Ureter (tissue), 1 donor: ENCODE measurements around the gene DNAH2. TPM values are rescaled to one million over a fixed set of nuclear protein-coding genes. Genes with fewer than 3 reads are reported as not detected.

Experiments used
- DNase-seq: peaks from one replicate; pipeline ENCODE4 v3.0.0-alpha.2; 2020; ENCODE audit warnings: low spot score
- total RNA-seq: library from RNA; stranded (reverse); gene quantifications from one replicate; pipeline ENCODE4 v1.2.4, GENCODE V29; 2023
- donor health status: DM: yes; HTN: yes; CAD: no.

The DNAH2 gene
- total RNA-seq, 1 donor from 2014 or later, result 1.5 TPM

- DNase-seq, result no peak
Measured at GRCh38 chr17:7721612-7722011, 4.1 kb downstream of the DNAH2 start.

- DNase-seq, result no peak
Measured at GRCh38 chr17:7727886-7728285, 10.3 kb downstream of the DNAH2 start.

- DNase-seq, result no peak
Measured at GRCh38 chr17:7729816-7730215, 12.3 kb downstream of the DNAH2 start.

- DNase-seq, result no peak
Measured at GRCh38 chr17:7732981-7733539, 15.5 kb downstream of the DNAH2 start.

- DNase-seq, result no peak
Measured at GRCh38 chr17:7737601-7738000, 20.1 kb downstream of the DNAH2 start.

GRCh38 chr17:7739746-7740145 is 22.2 kb downstream of the DNAH2 start:
- no peak for DNase-seq

- DNase-seq, result no peak
Measured at GRCh38 chr17:7740481-7741001, 23.0 kb downstream of the DNAH2 start.

- no peak for DNase-seq
Measured at GRCh38 chr17:7742729-7743128, 25.2 kb downstream of the DNAH2 start.

GRCh38 chr17:7744416-7744815 is 26.9 kb downstream of the DNAH2 start:
- no peak for DNase-seq

GRCh38 chr17:7745748-7746470 is 28.4 kb downstream of the DNAH2 start:
- no peak for DNase-seq

GRCh38 chr17:7747635-7748071 is 30.1 kb downstream of the DNAH2 start:
- DNase-seq, result no peak

- no peak for DNase-seq
Measured at GRCh38 chr17:7748076-7748775, 30.7 kb downstream of the DNAH2 start.

GRCh38 chr17:7750321-7750821 is 32.8 kb downstream of the DNAH2 start:
- no peak for DNase-seq

- no peak for DNase-seq
Measured at GRCh38 chr17:7754656-7755055, 37.1 kb downstream of the DNAH2 start.

- DNase-seq, result peak; percentile 49
Measured at GRCh38 chr17:7755095-7755890, 37.7 kb downstream of the DNAH2 start.

GRCh38 chr17:7756968-7757367 is 39.4 kb downstream of the DNAH2 start:
- no peak for DNase-seq

- no peak for DNase-seq
Measured at GRCh38 chr17:7763919-7764318, 46.4 kb downstream of the DNAH2 start.

- DNase-seq, result no peak
Measured at GRCh38 chr17:7767004-7767403, 49.5 kb downstream of the DNAH2 start.

- DNase-seq, result no peak
Measured at GRCh38 chr17:7767405-7768021, 50.0 kb downstream of the DNAH2 start.

GRCh38 chr17:7769854-7770253 is 52.3 kb downstream of the DNAH2 start:
- DNase-seq, result no peak

- peak; percentile 64 for DNase-seq
Measured at GRCh38 chr17:7774055-7774521, 56.5 kb downstream of the DNAH2 start.
